Neuronal stem cell (in vitro differentiated cells): ENCODE measurements around the gene SZT2.

Experiments used
- DNase-seq: peaks from one replicate; pipeline ENCODE4 v3.0.0-alpha.2; 2013; ENCODE audit warnings: low spot score
- H2AFZ ChIP-seq: one replicate; pipeline ENCODE4 v1.6.1; 2013; ENCODE audit warnings: mild to moderate bottlenecking, low read length, inconsistent platforms
- H2AK5ac ChIP-seq: 2 replicates; pipeline ENCODE4 v1.6.1; 2013; ENCODE audit warnings: low read depth, mild to moderate bottlenecking, inconsistent platforms, low read length, moderate library complexity, mixed read lengths
- H2BK120ac ChIP-seq: 2 replicates; pipeline ENCODE4 v1.6.1; 2013; ENCODE audit warnings: low read depth, mild to moderate bottlenecking, inconsistent platforms, low read length, moderate library complexity, mixed read lengths
- H2BK12ac ChIP-seq: one replicate; pipeline ENCODE4 v1.6.1; 2013; ENCODE audit warnings: low read length, inconsistent platforms
- H2BK15ac ChIP-seq: 2 replicates; pipeline ENCODE4 v1.6.1; 2013; ENCODE audit warnings: mild to moderate bottlenecking, low read length, inconsistent platforms, mixed read lengths
- H2BK5ac ChIP-seq: one replicate; pipeline ENCODE4 v1.6.1; 2013; ENCODE audit warnings: inconsistent platforms, mild to moderate bottlenecking, low read length, moderate library complexity
- H3K14ac ChIP-seq: one replicate; pipeline ENCODE4 v1.6.1; 2013; ENCODE audit warnings: low read length, inconsistent platforms
- H3K18ac ChIP-seq: 2 replicates; pipeline ENCODE4 v1.6.1; 2013; ENCODE audit warnings: low read length, inconsistent platforms
- H3K23ac ChIP-seq: 2 replicates; pipeline ENCODE4 v1.6.1; 2013; ENCODE audit warnings: low read depth, mild to moderate bottlenecking, mixed read lengths, low read length, inconsistent platforms; ENCODE audit not compliant: poor library complexity
- H3K27ac ChIP-seq: replicated peaks from 3 replicates; pipeline ENCODE4 v1.5.1; 2013; ENCODE audit warnings: low read length, inconsistent platforms
- H3K27me3 ChIP-seq, 3 experiments: 2 replicates each; pipeline ENCODE4 v1.6.1; 2013; ENCODE audit warnings: low read length in 3 of 3, mild to moderate bottlenecking in 2 of 3, inconsistent platforms in 1 of 3, low read depth in 1 of 3, mixed read lengths in 1 of 3, moderate library complexity in 1 of 3; ENCODE audit not compliant: control insufficient read depth in 3 of 3, insufficient read depth in 3 of 3
- H3K36me3 ChIP-seq, 2 donors: replicated peaks in 1 of 2; 2 replicates each; pipeline ENCODE4 v1.6.1; 2013; ENCODE audit warnings: low read length in 2 of 2; ENCODE audit not compliant: control insufficient read depth in 2 of 2, insufficient read depth in 2 of 2
- H3K4ac ChIP-seq: 2 replicates; pipeline ENCODE4 v1.6.1; 2013; ENCODE audit warnings: inconsistent platforms, mild to moderate bottlenecking, low read length, moderate library complexity
- H3K4me1 ChIP-seq, 2 donors: 1 replicate in 1 of 2; 2 replicates in 1 of 2; pipeline ENCODE4 v1.6.1; 2013; ENCODE audit warnings: low read length in 2 of 2, low read depth in 1 of 2; ENCODE audit not compliant: control insufficient read depth in 2 of 2, insufficient read depth in 1 of 2
- H3K4me2 ChIP-seq: one replicate; pipeline ENCODE4 v1.6.1; 2013; ENCODE audit warnings: mild to moderate bottlenecking, low read length, inconsistent platforms; ENCODE audit not compliant: insufficient read depth, poor library complexity, severe bottlenecking
- H3K4me3 ChIP-seq, 2 donors: 2 replicates each; pipeline ENCODE4 v1.5.1; 2013; ENCODE audit warnings: low read length in 2 of 2, mild to moderate bottlenecking in 2 of 2, inconsistent platforms in 1 of 2, moderate library complexity in 1 of 2
- H3K79me1 ChIP-seq: one replicate; pipeline ENCODE4 v1.6.1; 2013; ENCODE audit warnings: low read depth, mild to moderate bottlenecking, inconsistent platforms, low read length, moderate library complexity
- H3K9ac ChIP-seq: one replicate; pipeline ENCODE4 v1.6.1; 2013; ENCODE audit warnings: mild to moderate bottlenecking, low read depth, low read length, inconsistent platforms; ENCODE audit not compliant: poor library complexity
- H3K9me3 ChIP-seq, 2 donors: replicated peaks in 1 of 2; 2 replicates each; pipeline versions ENCODE3 to v1.6.1; 2013; ENCODE audit warnings: low read length in 2 of 2, mild to moderate bottlenecking in 2 of 2, inconsistent platforms in 1 of 2, low read depth in 1 of 2, mixed read lengths in 1 of 2, moderate library complexity in 1 of 2; ENCODE audit not compliant: control insufficient read depth in 2 of 2, insufficient read depth in 1 of 2
- H4K8ac ChIP-seq: one replicate; pipeline ENCODE4 v1.6.1; 2013; ENCODE audit warnings: low read depth, mild to moderate bottlenecking, inconsistent platforms, low read length, moderate library complexity
- H4K91ac ChIP-seq: one replicate; pipeline ENCODE4 v1.6.1; 2013; ENCODE audit warnings: low read length, low read depth, mild to moderate bottlenecking, inconsistent platforms; ENCODE audit not compliant: poor library complexity
- WGBS, 2 donors: extraction: QIAGEN DNeasy Blood & Tissue Kit; methylation state at CpG; one replicate each; pipeline ENCODE4 v1.1.7; 2013; ENCODE audit warnings: missing lambda C conversion rate in 2 of 2, mixed read lengths in 1 of 2; ENCODE audit not compliant: insufficient read length in 2 of 2, insufficient replicate concordance in 1 of 2; ENCODE audit errors: extremely low coverage in 2 of 2; 5-methylcytosine and 5-hydroxymethylcytosine counted together

Gene SZT2

DNA sequence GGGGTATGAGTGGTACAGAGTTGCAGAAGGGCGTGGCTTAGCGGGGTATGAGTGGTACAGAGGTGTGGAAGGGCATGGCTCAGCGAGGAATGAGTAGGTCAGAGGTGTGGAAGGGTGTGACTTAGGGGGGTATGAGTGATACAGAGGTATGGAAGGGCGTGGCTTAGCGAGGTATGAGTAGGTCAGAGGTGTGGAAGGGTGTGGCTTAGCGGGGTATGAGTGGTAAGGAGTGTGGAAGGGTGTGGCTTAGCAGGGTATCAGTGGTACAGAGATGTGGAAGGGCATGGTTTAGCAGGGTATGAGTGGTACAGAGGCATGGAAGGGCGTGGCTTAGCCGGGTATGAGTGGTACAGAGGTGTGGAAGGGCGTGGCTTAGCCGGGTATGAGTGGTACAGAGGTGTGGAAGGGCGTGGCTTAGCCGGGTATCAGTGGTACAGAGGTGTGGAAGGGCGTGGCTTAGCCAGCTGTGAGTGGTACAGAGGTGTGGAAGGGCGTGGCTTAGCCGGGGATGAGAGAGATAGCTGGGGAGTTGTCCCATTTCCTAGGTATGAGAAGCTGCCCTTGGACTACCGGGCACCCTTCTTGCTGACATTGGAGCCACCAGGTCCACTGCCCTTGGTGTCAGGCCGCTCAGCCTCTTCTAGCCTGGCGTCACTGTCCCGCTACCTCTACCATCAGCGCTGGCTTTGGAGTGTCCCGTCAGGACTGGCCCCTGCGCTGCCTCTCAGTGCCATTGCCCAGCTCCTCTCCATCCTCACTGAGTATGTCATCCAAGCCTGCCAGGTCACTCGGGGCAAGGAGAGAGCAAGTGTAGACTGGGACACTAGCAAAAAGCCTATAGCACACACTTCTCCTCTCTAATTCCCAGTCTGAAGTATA lies 34.2 kb downstream of the SZT2 start:
- Histone ChIP-seq H3K4me3 (no peak overlapping the region), H3K4ac (no peak overlapping the region), H2BK120ac (no peak overlapping the region), H3K9me3 (no peaks in the 10 kb centered on the region), H3K4me1 (no peaks in the 10 kb centered on the region), H3K36me3 (peaks cover 70 to 95% of the 10 kb centered on the region in 2 donors), H2BK15ac (no peak overlapping the region), H3K27ac (no peak overlapping the region), H3K79me1 (no peaks in the 10 kb centered on the region), H3K4me2 (no peak overlapping the region), H2AFZ (no peak overlapping the region), H4K8ac (no peak overlapping the region), H2BK12ac (no peak overlapping the region), H2AK5ac (no peak overlapping the region), H3K14ac (no peak overlapping the region), H3K18ac (no peak overlapping the region), H3K27me3 (no peaks in the 10 kb centered on the region), H2BK5ac (no peak overlapping the region), H3K23ac (no peak overlapping the region), H4K91ac (no peak overlapping the region), H3K9ac (no peak overlapping the region)
- DNase-seq: no peak
- 100% methylated on average over 2 of the region's 23 CpGs; no CpG with 5 or more reads in 1 of the 2 donors for WGBS, 2 donors

DNA sequence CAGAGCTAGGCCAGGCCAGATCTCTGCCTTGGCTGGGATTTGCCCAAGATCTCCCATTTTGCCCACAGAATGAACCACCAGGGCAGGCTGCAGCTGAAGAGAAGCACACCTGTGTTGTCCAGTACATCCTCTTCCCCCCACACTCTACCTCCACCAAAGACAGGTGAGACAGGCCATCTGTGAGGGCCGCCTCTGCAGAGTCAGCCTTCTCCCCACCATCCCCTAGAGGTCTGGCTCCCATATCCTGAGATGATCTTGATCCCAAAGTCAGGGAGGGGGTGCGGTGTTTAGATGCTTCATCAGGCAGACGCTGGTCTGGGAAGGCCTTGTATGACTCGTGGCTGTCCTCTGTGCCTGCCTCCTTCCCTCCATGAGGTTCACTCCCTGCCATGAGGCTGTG lies 35.3 kb downstream of the SZT2 start:
- H3K14ac ChIP-seq: no peak overlapping the region
- H3K79me1 ChIP-seq: no peaks in the 10 kb centered on the region
- no peak overlapping the region for H2BK12ac ChIP-seq
- H3K9ac ChIP-seq: no peak overlapping the region
- H3K4me2 ChIP-seq: no peak overlapping the region
- no peaks in the 10 kb centered on the region for H3K4me1 ChIP-seq
- H3K4me3 ChIP-seq: no peak overlapping the region
- no peak overlapping the region for H2BK120ac ChIP-seq
- no peak for DNase-seq
- no peak overlapping the region for H2AK5ac ChIP-seq
- no peak overlapping the region for H4K91ac ChIP-seq
- no peak overlapping the region for H4K8ac ChIP-seq
- no CpG with 5 or more reads among the region's 4 CpGs for WGBS, 2 donors
- no peak overlapping the region for H2BK15ac ChIP-seq
- no peak overlapping the region for H2AFZ ChIP-seq
- no peak overlapping the region for H3K27ac ChIP-seq
- no peak overlapping the region for H2BK5ac ChIP-seq
- H3K36me3 ChIP-seq: peaks cover 68 to 95% of the 10 kb centered on the region in 2 donors
- H3K18ac ChIP-seq: no peak overlapping the region
- H3K9me3 ChIP-seq: no peaks in the 10 kb centered on the region
- no peak overlapping the region for H3K4ac ChIP-seq
- H3K27me3 ChIP-seq: no peaks in the 10 kb centered on the region
- H3K23ac ChIP-seq: no peak overlapping the region

DNA sequence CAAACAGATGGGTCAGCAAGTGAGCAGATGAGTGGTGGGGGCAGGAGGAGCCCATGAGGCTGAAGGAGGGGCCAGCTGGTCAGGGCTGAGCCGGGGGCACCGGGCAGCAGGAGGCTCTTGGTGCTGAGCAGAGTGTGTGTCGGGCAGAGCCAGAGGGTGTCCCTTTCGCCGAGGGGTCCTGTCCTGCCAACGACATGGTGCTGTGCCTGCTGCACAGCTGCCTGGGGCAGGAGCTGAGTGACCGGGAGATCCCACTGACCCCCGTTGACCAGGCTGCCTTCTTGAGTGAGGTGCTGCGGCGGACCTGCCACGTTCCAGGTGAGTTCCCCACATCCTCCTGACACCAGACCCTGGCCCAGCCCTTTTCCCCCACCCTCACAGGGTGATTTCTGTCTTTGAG lies 36.5 kb downstream of the SZT2 start:
- Histone ChIP-seq H3K14ac (no peak overlapping the region), H3K4ac (no peak overlapping the region), H4K91ac (no peak overlapping the region), H2BK12ac (no peak overlapping the region), H3K23ac (no peak overlapping the region), H4K8ac (no peak overlapping the region), H3K4me3 (no peak overlapping the region), H2BK120ac (no peak overlapping the region), H3K9me3 (no peaks in the 10 kb centered on the region), H2AFZ (no peak overlapping the region), H3K79me1 (no peaks in the 10 kb centered on the region), H2BK15ac (no peak overlapping the region), H3K4me2 (no peak overlapping the region), H3K18ac (no peak overlapping the region), H3K27ac (no peak overlapping the region), H3K27me3 (no peaks in the 10 kb centered on the region), H3K9ac (no peak overlapping the region), H3K36me3 (peaks cover 68 to 95% of the 10 kb centered on the region in 2 donors), H2AK5ac (no peak overlapping the region), H3K4me1 (no peaks in the 10 kb centered on the region), H2BK5ac (no peak overlapping the region)
- no peak for DNase-seq
- no CpG with 5 or more reads among the region's 11 CpGs for WGBS, 2 donors

DNA sequence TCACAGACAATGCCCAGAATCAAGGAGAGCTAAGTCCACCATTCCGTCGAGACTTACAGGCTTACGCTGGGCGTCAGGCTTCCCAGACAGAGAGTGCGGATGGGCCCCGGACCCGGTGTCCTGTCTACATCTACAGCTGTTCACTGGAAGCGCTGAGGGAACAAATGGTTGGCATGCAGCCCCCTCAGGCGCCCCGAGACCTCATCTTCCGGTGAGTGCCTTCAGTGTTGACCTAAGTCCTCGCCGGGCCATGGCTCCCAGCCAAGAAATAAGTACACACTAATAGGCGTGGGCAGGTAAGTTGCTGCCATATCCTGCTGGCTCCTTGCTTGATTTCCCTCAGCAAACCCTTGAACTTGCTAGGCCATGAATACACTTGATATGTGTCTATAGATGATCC lies 37.8 kb downstream of the SZT2 start:
- no peaks in the 10 kb centered on the region for H3K27me3 ChIP-seq
- no peak overlapping the region for H2AK5ac ChIP-seq
- peaks cover 69 to 100% of the 10 kb centered on the region in 2 donors for H3K36me3 ChIP-seq
- no CpG with 5 or more reads among the region's 14 CpGs for WGBS, 2 donors
- H2BK5ac ChIP-seq: no peak overlapping the region
- no peak overlapping the region for H2BK15ac ChIP-seq
- no peak overlapping the region for H4K8ac ChIP-seq
- H3K4me3 ChIP-seq: no peak overlapping the region
- H2AFZ ChIP-seq: no peak overlapping the region
- H3K23ac ChIP-seq: no peak overlapping the region
- H2BK12ac ChIP-seq: no peak overlapping the region
- no peak overlapping the region for H3K4me2 ChIP-seq
- H3K4ac ChIP-seq: no peak overlapping the region
- H3K14ac ChIP-seq: no peak overlapping the region
- H2BK120ac ChIP-seq: no peak overlapping the region
- no peak for DNase-seq
- H3K9me3 ChIP-seq: peaks cover 0 to 2% of the 10 kb centered on the region in 2 donors
- no peak overlapping the region for H3K9ac ChIP-seq
- H3K27ac ChIP-seq: no peak overlapping the region
- H3K4me1 ChIP-seq: no peaks in the 10 kb centered on the region
- H3K79me1 ChIP-seq: no peaks in the 10 kb centered on the region
- H4K91ac ChIP-seq: no peak overlapping the region
- no peak overlapping the region for H3K18ac ChIP-seq
